ENCODE results near the gene CCDC187.

GRCh38 chr9:136336156-136336870 lies 32.4 kb upstream of the CCDC187 start:
- TF ChIP-seq SMC3 (IDR thresholded peaks at IDR 0.05; ENCODE audit: low read depth, low read length) (no peak), BHLHE40 (IDR thresholded peaks at IDR 0.05; ENCODE audit: low read depth, low read length) (no peak), CTCF (conservative IDR thresholded peaks at IDR 0.05; ENCODE audit: low read depth, low read length) (no peak), USF2 (IDR thresholded peaks at IDR 0.05; ENCODE audit: low read depth, low read length) (no peak), RAD21 (IDR thresholded peaks at IDR 0.05; ENCODE audit: low read length) (no peak), MXI1 (IDR thresholded peaks at IDR 0.05; ENCODE audit: borderline replicate concordance, low read depth, low read length) (no peak), POLR2A (IDR thresholded peaks at IDR 0.05; ENCODE audit: low read depth, low read length) (no peak), RFX5 (IDR thresholded peaks at IDR 0.05; ENCODE audit: low read depth, low read length) (no peak), FOS (IDR thresholded peaks at IDR 0.05; ENCODE audit: low read depth, low read length) (peak; percentile 72), MAFK (IDR thresholded peaks at IDR 0.05; ENCODE audit: low read depth, low read length) (no peak), CHD1 (IDR thresholded peaks at IDR 0.05; ENCODE audit: low read depth, low read length) (no peak), MAZ (IDR thresholded peaks at IDR 0.05; ENCODE audit: borderline replicate concordance, low read depth, low read length) (peak; percentile 62; the same call in 1 of the 2 replicates), CEBPB (IDR thresholded peaks at IDR 0.05; ENCODE audit: low read depth, low read length) (no peak)
